ENCODE measurements around the gene COPB1.

DNA sequence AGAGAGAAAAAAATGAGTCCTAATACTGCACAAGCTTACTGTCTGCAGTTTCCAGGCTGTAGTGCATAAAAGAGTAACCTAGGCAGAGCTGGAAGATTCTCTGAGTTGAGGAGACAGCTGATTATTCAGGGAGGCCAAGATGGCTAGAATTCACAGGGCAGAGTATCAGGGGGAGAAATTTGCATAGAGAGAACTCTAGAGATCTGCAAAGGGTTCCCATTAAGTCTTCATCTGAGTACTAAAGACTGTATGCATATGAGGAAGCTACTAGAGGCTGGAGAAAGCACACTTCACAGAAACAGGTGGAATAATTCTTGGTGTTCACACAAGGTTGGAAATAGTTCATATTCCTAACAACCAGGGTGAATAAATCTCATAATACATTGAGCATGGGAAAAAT is 74.0 kb downstream of the COPB1 start:
- TF ChIP-seq, protein P1, sequence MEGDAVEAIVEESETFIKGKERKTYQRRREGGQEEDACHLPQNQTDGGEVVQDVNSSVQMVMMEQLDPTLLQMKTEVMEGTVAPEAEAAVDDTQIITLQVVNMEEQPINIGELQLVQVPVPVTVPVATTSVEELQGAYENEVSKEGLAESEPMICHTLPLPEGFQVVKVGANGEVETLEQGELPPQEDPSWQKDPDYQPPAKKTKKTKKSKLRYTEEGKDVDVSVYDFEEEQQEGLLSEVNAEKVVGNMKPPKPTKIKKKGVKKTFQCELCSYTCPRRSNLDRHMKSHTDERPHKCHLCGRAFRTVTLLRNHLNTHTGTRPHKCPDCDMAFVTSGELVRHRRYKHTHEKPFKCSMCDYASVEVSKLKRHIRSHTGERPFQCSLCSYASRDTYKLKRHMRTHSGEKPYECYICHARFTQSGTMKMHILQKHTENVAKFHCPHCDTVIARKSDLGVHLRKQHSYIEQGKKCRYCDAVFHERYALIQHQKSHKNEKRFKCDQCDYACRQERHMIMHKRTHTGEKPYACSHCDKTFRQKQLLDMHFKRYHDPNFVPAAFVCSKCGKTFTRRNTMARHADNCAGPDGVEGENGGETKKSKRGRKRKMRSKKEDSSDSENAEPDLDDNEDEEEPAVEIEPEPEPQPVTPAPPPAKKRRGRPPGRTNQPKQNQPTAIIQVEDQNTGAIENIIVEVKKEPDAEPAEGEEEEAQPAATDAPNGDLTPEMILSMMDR (conservative IDR thresholded peaks at IDR 0.05; ENCODE audit: low read depth, low read length), result no peak
- no peak for TF ChIP-seq EZH2 (IDR thresholded peaks at IDR 0.05; ENCODE audit: borderline replicate concordance, low read depth, low read length, poor library complexity, severe bottlenecking)
